Measurements from ENCODE around the gene ZSCAN31. TPM values are rescaled to one million over a fixed set of nuclear protein-coding genes. Genes with fewer than 3 reads are reported as not detected.
"Not testable (repeated sequence)": the region's sequence is repeated elsewhere in the genome, so short reads cannot be mapped to it uniquely, and the experiment has no call there.

Gene ZSCAN31
- total RNA-seq = 5.8 TPM
- long read RNA-seq, transcript ZSCAN31-208 (3 exons, 1,005 nt) = major isoform, 10 of 22 reads
- long read RNA-seq, partial matches to known transcripts = 2 of 22 reads
- long read RNA-seq, other reads (novel, unspliced or antisense) = 2 of 22 reads

DNA sequence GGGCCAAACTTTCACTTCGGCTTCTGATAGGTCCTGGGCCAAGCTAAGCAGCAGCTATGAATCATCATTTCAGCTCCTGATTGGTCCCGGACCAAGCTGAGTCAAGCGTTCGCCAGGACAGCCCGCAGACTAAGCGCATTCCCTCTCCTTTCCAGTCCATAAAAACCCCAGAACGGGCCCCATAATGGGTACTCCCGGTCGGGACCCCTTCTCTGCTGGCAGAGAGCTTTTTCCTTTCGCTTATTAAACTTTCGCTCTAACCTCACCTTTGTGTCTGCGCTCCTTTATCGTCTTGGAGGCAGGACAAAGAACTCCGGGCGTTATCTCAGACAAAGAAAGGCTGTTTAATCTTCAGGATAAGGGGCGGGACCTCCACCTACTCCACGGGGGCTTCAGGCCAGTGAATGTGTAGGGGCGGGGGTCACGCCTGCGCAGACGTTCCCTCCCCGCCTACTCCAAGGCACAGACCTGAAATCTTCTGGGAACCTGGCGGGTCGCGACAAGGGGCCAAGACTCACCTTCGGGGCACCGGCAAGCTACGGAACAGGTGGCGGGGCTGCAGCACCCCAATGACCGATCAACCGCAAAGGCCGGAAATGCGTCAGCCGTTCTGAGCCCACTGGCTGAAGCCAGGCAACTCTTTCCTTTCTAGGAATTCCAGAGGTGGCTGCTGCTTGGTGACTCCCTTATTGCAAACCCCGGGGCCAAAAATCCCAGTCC is at the start of gene ZSCAN31:
Gene ZSCAN31 (minus strand): TSS at position 585 of the 720 bp plus-strand sequence. CDS start 6,465 bp downstream, outside the sequence.
- peak; percentile 95 for DNase-seq (ENCODE audit: low spot score)

DNA sequence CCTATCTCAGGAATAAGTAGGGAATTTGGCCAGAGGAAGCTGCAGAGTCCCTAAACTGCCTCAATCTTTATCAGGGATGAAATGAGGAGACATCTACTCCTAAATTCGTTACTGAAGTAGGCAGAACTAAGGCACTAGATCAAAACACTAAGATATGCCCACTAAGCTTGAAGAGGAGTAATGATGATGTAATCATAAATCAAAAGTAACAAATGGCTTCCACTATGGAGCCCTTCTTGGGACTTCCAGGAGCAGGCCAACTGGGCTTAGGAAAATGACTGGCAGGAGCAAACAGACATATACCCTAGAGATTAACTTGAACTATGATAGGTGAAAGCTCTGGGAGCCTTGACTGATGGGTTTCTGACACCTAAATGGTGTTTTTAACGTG is 48.2 kb upstream of the ZSCAN31 start:
- no peak for DNase-seq (ENCODE audit: low spot score)

DNA sequence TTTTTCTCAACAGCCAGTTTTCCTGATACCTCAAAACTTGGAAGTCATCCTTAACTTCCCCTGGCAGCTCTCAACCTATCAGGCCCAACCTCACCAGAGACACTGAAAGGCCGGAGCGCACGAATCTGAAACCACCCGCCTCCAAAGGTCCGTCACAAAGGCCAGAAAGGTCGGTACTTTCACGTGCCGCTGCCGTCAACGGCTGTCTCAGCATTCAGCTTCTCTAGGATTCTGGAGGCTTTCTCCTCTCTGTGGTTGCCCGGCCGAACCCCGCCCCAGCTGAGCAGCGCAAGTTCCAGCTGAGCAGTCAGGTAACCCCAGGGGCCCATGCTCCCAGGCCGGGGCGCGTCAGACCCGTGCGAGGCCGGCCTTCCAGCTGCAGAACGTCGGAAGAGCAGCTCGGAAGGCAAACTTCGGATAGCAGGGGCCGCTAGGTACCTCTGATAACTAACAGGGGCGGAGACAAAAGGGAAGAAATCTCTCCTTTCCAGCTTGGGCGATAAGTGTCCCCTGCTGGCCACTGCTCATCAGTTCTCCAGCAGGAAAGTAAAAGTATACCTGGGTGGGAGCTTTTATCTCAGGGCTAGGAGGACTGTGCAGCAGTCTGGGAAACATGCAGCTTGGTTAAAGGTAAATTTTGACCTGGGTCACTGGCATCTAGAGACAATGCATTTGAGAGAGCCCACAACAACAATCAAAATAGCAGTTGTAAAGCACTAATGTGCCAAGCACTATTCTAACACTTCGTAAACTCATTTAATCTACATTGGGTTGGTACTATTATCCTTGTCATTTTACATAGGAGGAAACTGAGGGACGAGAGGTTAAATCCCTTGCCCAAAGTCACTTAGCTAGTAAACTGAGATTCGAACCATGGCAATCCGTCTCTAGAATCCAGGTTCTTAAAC is 47.5 kb upstream of the ZSCAN31 start:
- peak; percentile 93 for DNase-seq (ENCODE audit: low spot score)

DNA sequence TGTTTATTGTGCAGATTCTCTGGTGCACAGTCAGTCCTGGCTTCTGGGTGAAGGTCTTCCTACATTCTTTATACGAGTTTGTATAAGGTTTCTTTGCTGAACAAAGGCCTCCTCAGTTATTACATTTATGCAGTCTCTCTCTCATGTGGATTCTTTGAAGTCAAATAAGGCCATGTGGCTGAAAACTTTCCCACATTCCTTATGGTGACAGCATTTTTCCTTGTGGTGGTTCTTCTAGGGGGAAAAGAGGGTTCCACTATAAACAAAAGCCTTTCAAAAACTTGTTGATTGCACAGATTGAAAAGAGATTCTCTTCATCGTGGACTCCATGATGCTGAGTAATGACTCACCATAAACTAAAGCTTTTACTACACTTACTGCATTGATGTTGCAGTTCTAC is 44.4 kb upstream of the ZSCAN31 start:
- no peak for DNase-seq (ENCODE audit: low spot score)

DNA sequence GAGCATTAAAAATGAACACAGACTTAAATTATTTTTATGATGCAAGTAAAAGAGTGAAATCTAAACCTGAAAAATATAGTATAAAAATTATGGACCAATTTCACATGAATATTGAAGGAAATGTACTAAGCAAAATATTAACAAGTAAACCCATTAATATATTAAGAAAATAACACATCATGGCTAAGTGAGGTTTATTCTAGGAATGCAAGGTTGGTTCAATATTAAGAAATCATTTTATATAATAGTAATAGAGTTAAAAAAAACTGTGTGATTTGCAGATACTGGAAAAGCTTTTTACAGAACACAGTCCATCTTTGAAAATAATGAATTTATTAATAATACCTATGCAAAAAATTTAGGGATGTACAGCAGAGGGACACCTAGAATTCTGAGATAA is 42.7 kb upstream of the ZSCAN31 start:
- DNase-seq (ENCODE audit: low spot score) = no peak

DNA sequence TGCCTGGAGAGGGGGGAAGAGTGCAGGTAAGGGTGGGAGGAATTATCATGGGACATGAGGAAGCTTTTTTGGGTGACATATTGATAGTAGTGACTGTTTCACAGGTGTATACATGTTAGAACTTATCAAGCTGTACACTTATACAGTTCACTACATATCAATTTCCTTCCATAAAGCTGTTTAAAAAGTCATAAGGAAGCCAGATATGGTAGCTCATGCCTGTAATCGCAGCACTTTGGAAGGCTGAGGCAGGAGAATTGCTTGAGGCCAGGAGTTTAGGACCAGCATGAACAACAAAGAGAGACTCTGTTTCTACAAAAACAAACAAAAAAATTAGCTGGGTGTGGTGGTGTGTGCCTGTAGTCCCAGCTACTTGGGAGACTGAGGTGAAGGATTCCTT is 41.9 kb upstream of the ZSCAN31 start:
- no peak for DNase-seq (ENCODE audit: low spot score)

DNA sequence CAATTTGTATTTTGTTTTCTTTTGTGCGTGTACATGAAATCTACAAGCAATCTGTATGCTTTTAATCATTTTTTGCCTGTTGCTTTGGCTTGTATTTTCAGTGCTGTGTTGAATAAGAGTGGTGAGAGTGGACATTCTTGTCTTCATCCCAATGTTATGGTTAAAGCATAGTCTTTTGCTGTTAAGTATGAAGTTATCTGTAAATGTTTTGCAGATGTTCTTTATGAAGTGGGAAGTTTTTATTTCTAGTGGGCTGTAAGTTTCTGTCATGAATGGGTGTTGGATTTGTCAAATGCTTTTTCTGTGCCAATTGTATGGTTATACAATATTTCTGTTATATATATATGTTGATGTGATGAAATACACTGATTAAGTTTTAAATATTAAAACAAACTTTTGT is 38.0 kb upstream of the ZSCAN31 start:
- no peak for DNase-seq (ENCODE audit: low spot score)

DNA sequence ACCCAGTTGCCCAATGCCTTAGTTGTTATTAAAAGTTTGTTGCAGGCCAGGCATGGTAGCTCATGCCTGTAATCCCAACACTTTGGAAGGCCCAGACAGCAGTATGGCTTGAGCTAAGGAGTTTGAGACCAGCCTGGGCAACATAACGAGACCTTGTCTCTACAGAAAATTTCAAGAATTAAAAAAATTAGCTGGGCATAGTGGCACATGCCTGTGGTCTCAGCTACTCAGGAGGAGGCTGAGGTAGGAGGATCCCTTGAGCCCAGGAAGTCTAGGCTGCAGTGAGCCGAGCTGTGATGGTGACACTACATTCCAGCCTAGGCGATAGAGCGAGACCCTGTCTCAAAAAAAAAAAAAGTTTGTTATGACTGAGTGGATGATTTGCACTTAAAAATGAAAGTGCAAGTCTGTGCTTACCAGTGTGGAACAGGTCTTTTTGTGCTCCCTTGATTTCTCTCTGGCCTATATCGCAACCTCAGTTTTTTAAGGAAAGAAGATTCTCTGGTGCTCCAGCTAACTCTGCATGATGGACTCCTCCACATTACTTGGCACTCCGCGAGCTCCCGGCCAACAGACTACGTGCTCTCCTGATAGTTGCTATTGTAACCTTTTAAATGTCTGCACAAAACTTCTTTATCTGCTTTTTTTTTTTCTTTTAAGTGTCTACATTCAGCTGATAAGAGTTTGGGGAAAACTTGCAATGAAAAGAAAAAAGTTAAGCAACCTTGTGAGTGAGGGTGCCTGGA is 35.9 kb upstream of the ZSCAN31 start:
- DNase-seq (ENCODE audit: low spot score) = no peak

DNA sequence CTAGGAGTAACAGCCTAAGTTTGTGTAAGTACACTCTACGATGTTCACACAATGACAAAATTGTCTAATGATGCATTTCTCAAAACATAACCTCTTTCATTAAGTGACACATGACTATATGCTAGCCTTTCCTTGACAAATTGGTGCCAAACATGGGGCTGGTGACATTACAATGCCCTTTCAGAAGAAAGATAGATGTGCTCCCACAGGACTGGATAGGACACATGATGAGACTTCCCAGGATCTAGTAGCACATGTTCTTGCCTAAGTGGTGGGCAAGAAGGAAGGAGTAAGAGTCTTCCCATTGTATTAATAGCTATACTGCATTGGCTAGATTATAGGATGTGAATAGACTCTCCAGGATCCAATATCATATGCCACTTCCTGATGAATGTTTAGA is 35.3 kb upstream of the ZSCAN31 start:
- DNase-seq (ENCODE audit: low spot score) = no peak

DNA sequence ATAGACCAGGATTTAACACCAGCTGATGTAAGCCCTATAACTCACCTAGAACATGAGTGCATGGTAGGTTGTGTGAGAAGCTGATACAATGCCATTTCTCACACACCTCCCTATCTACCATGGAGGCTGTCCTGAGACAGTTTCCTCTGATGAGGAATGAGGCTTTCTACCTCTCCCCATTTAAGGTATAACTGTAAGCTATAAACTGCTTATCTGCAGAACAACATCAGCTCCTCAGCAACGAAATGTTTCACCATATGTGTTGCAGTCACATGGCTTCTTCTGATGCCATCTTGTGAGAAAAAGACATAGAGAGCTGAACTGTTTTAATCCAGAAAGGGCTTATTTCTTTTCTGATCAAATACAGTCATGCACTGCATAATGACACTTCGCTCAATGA is 34.5 kb upstream of the ZSCAN31 start:
- DNase-seq (ENCODE audit: low spot score) = no peak

DNA sequence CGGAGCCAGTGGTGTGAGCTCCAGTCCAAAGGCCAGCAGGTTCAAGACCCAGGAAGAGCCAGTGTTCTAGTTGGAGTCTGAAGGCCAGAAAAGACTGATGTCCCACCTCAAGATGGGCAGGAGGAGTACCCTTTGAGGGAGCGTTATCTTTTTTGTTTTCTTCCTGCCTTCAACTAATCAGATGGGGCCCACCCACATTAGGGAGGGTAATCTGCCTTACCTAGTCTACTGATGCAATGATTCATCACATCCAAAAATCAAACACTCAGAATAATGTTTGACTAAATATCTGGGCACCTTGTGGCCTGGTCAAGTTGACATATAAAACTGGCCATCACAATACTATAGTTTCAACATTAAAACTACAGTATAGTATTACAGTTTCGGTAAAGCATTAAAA is 33.5 kb upstream of the ZSCAN31 start:
- no peak for DNase-seq (ENCODE audit: low spot score)

DNA sequence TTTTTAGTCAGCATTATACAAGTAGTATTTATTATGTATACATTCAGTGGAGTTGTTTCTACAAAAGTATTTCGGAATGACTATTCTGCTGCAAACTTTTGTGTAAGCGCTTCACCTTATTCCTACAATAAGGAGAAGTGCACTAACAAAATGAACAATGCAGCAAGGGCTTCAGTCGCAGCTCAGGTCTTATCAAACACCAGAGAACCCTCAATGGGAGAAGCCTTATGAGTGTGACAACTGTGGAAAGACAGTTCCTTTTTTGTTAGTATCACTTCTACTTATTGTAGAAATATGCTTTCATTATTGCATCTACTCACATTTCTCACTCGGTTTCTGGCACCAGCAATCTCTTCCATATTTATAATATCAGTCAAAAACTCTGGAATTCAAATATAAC is 32.6 kb upstream of the ZSCAN31 start:
- no peak for DNase-seq (ENCODE audit: low spot score)

DNA sequence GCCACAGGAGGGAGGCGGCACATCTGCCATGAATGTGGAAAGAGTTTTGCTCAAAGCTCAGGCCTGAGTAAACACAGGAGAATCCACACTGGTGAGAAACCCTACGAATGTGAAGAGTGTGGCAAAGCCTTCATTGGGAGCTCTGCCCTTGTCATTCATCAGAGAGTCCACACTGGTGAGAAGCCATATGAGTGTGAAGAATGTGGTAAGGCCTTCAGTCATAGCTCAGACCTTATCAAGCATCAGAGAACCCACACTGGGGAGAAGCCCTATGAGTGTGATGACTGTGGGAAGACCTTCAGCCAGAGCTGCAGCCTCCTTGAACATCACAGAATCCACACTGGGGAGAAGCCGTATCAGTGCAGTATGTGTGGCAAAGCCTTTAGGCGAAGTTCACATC is 29.6 kb upstream of the ZSCAN31 start:
- not testable (repeated sequence) for DNase-seq (ENCODE audit: low spot score)

DNA sequence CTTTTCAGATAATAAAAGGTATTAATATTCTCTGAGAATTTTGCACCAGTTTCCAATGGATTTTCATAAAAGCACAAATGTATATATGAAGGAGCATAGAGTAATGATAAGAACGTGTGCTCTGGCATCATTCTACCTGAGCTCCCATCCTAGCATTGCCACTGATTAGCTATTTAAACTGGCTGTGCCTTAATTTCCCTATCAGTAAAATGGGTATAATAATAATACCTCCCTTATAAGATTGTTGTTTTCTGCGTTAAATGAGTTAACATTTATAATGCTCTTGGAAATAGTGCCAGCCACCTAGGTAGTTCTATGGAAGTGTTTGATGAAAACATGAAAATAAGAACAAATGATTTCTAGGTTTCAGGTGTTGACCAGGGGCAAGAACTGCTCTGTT is 25.0 kb upstream of the ZSCAN31 start:
- DNase-seq (ENCODE audit: low spot score) = no peak

DNA sequence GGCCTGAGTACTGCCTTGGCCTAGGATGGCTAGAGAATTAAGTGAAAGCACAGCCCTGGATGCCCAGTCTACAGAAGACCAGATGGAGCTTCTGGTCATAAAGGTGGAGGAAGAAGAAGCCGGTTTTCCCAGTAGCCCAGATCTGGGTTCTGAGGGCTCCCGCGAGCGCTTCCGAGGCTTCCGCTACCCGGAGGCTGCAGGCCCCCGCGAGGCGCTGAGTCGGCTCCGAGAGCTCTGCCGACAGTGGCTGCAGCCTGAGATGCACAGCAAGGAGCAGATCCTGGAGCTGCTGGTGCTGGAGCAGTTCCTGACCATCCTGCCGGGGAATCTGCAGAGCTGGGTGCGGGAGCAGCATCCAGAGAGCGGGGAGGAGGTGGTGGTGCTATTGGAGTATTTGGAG is 23.6 kb upstream of the ZSCAN31 start:
- not testable (repeated sequence) for DNase-seq (ENCODE audit: low spot score)

DNA sequence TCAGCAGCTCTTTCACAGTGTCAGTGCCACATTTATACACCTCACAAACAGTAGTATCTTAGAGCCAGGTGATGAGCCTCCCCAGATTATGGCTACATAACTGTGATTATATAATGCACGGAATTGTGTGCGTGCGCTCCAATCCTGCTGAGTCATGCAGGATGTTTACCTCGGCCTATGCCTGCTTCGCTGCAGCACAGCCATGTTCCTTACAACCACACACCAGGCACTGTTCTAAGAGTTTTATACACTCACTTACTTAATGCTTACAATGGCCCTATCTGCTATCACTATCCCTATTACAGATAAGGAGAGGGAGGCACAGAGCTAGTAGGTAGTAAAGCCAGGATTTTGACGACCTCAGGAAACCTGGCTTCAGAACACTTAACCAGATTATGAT is 21.1 kb upstream of the ZSCAN31 start:
- DNase-seq (ENCODE audit: low spot score) = no peak

DNA sequence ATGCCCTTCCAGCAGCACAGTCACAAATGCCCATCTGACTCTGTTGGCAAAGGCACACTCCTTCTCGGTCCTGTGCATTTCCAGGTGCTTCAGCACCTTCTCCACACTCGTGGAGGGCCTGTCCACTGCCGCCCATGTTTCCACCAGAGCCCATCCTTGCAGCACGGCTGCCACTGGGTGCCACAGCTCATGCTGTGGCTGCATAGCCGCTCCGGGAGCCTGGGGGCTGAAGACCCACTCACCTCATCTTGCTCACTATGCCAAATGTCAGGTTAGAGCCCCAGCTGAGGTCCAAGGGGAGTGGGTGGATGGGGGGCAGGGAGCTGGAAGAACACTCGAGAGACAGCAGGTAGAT is 20.7 kb upstream of the ZSCAN31 start:
- no peak for DNase-seq (ENCODE audit: low spot score)

DNA sequence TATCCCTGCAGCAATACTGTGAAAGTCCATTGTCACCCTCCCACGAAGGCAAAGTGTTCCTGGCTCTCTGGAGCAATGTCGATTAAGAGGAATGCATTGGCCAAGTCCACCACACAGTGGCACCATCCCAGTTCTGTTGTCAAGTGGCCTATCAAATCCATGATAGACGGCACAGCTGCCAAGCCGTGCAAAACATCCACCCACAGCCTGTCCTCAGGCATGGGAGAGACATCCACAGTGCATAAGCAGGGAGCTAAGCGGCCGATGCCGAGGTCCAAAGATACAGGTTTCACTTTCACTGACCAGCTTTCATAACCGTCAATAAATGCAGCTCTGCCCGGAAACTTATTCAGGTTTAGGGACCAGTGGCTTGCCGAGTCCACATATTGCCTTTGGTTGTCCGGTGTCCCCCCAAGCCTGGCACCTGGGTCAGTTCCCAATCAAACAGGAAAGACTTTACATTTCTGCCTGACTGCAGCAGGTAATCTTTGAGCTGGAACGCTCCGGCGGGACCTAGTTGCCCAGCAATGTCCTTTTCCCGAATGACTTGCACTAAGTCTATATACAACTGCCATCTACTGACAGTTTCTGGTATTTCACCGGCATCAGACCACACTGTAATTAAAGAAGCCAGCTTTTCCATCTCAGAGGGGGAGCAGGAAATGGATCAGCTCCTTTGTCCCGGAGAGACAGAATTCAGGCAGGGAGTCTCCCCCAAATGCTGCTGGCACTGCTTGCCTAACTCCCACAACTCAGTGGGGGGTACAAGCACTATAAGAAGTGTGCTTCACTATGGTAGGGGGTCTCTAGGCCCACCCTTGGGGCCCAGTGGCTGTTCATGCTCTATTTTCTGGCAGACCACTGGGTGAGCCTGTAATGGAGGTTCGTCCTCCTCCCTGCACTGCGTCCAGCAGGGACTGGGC is 20.1 kb upstream of the ZSCAN31 start:
- DNase-seq (ENCODE audit: low spot score) = no peak

DNA sequence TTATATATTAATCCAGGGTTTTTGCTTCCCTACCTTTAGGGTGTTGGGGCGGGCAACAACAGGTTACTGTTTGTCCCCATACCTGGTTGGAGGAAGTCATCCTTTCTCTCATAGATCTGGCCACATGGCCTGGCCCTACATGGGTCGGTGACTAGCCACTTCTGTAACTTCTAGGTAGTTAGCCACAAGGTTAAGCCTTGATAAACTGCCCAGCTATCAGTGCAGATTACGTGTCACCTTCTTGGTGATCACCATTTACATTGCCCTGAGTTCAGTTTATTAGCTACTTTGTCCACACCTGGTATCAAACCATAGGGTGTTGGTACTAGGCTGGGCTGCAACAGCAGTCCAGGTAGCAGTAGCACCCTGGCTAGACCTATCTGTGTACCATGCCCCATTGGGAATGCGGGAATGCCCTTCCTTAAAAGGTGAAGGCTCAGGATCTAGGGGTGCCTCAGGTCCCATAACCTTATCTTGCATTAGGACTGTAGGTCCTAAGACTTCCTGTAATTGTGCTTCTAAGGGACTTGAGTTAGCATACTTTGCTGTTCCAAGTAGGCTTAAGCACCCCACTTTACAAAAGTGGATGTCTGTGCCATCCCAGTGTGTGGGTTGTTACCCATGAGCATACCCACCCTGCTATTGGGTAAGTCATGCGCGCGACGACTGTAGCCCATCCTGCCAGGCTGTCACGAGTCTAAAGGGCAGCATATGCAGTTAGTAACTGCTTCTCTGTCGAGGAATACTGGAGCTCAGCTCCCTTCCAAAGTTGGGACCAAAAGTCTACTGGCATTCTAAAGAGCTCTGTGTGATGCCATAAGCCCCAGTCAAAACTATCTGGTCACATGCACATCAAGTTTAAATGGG is 19.0 kb upstream of the ZSCAN31 start:
- DNase-seq (ENCODE audit: low spot score) = no peak

Data from mesenteric fat pad (tissue), 1 donor.